ENCODE data around the gene ADAMTS8.

DNA sequence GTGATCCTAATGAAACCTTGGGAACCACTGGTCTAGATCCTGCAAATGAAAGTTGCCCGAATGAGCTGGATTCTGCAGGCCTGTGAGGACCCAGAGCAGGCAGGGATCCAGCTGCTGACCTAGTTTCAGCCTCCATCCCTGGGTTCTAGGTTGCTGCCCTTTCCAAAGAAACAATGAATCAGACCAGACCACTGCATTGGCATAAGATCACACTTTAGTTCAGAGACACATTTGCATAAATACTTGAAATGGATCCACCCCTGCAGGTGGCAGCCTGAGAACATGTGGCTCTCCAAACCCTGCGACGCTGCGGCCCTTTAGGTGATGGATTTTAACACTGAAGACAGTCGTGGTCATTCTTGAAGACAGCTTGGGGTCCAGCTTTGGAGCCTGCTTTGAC is 23.7 kb downstream of the ADAMTS8 start:
- no peak for TF ChIP-seq CTCF (IDR thresholded peaks at IDR 0.05)
- no peak for TF ChIP-seq POLR2A (IDR thresholded peaks at IDR 0.05)
